Heart right ventricle (tissue), 16 donors: ENCODE measurements around the gene PADI4. TPM values are rescaled to one million over a fixed set of nuclear protein-coding genes. Genes with fewer than 3 reads are reported as not detected.

Experiments used
- ATAC-seq, 8 donors: fragments of 200-7000 bp; cut with Tn5 transposase; one replicate each; pipeline ENCODE4 v1.9.1; 2020; ENCODE audit warnings: mild to moderate bottlenecking in 8 of 8, moderate library complexity in 8 of 8, moderate number of reproducible peaks in 1 of 8
- DNase-seq, 2 donors: peaks; one replicate each; pipeline ENCODE4 v3.0.0-alpha.2; 2020
- H3K27ac ChIP-seq, 10 donors: fragments of 200-600 bp; sonication (generic) in 2 of 10; one replicate each; pipeline versions ENCODE4 v1.5.0 to v1.8.0; 2020 to 2022; ENCODE audit warnings: mild to moderate bottlenecking in 3 of 10
- H3K27me3 ChIP-seq, 7 donors: fragments of 200-600 bp; one replicate each; pipeline ENCODE4 v1.8.0; 2021 to 2022; ENCODE audit warnings: mild to moderate bottlenecking in 2 of 7
- H3K36me3 ChIP-seq, 9 donors: fragments of 200-600 bp; sonication (generic) in 1 of 9; one replicate each; pipeline versions ENCODE4 v1.5.0 to v1.8.0; 2020 to 2022; ENCODE audit warnings: mild to moderate bottlenecking in 2 of 9
- H3K4me1 ChIP-seq, 9 donors: fragments of 200-600 bp; sonication (generic) in 1 of 9; one replicate each; pipeline versions ENCODE4 v1.5.0 to v1.8.0; 2020 to 2022; ENCODE audit warnings: mild to moderate bottlenecking in 4 of 9
- H3K4me3 ChIP-seq, 10 donors: fragments of 200-600 bp; sonication (generic) in 2 of 10; one replicate each; pipeline versions ENCODE4 v1.5.0 to v1.8.0; 2020 to 2022; ENCODE audit warnings: mild to moderate bottlenecking in 7 of 10, moderate library complexity in 2 of 10
- H3K9me3 ChIP-seq, 11 donors: fragments of 200-600 bp in 10 of 11; sonication (generic) in 2 of 11; one replicate each; pipeline versions ENCODE4 v1.5.0 to v1.8.0; 2013 to 2022; ENCODE audit warnings: mild to moderate bottlenecking in 2 of 11, control low read depth in 1 of 11, moderate library complexity in 1 of 11
- CTCF ChIP-seq, 9 donors: fragments of 200-600 bp; sonication (generic) in 2 of 9; IDR thresholded peaks; one replicate each; pipeline versions ENCODE4 v1.5.0 to v1.8.0; 2021 to 2022; ENCODE audit warnings: antibody characterized with exemption in 9 of 9, mild to moderate bottlenecking in 5 of 9, moderate library complexity in 1 of 9
- WGBS, 2 donors: extraction: QIAGEN DNeasy Blood & Tissue Kit; methylation state at CpG; one replicate each; pipeline ENCODE4 v1.1.7; 2013; ENCODE audit warnings: inconsistent platforms in 1 of 2; 5-methylcytosine and 5-hydroxymethylcytosine counted together
- intact Hi-C, 10 donors: fragments of 100-400 bp; cut with DNase I; formaldehyde crosslinking; loops; one replicate each; pipeline versions ENCODE4 v1.11.1 to v1.14.2; 2022
- polyA plus RNA-seq, 2 donors: library from polyadenylated mRNA; stranded (reverse); fragments of 200-250 nt; gene quantifications; one replicate each; pipeline ENCODE4 v1.2.3, GENCODE V29; 2013
- total RNA-seq, 10 donors: library from RNA; stranded (reverse); fragmentation: NEBNext Ultra II Directional in 3 of 10; extraction: Animal tissue kit (Norgen Biotek cat#: 25700) in 3 of 10; gene quantifications; one replicate each; pipeline versions ENCODE4 v1.2.1 to v1.2.4, GENCODE V29; 2021 to 2023
- donor health status: Arrhythmogenic right ventricular cardiomyopathy.
- donor health status: ischemic (EF 13 %, LVEDD 7.1; RV severe dilation, severe dysfunction).
- donor health status: healthy with polysubstance abuse.
- donor health status: DM: no; HTN: yes; CAD: no.
- donor health status: DM: no; HTN: no; CAD: no.
- donor health status: ischemic (EF 25% LVEDD 6.9; RV normal size, moderate dysfunction).
- donor health status: ischemic (EF 25% LVEDD 5.7; RV mildly dilated, moderate dysfunction).
- donor health status: healthy.
- donor health status: DM: yes; HTN: yes; CAD: no.
- donor health status: Ischemic cardiomyopathy.
- donor health status: ischemic (EF 35%, LVEDD 5.7; RV mildly dilated, moderate dysfunction).
- donor health status: nonischemic (EF 11% LVEDD 7.7; RV severe dilation, severe dysfunction).
- donor health status: DM: yes; HTN: yes; CAD: no.
- donor health status: PGD.
- donor health status: ischemic (EF 29% LVEDD 5.4; RV normal size, mild dysfunction).
- donor health status: nonischemic (EF 23%, LVEDD 6.1; RV moderate dilation, normal function).

Gene PADI4
- total and polyA plus RNA-seq, 12 donors, result 0.06 to 3.0 (median 0.61) TPM; not detected in 2

GRCh38 chr1:17392199-17392740 lies 84.3 kb downstream of the PADI4 start:
- intact Hi-C loops, result no loop called here
- no peak for TF ChIP-seq CTCF (IDR thresholded peaks at IDR 0.05)
- DNase-seq, result no peak
- 66% methylated on average over 10 of the region's 10 CpGs for WGBS, 2 donors
- ATAC-seq, result no peak
- no peaks in the 10 kb centered on the region for H3K9me3 ChIP-seq
- peaks cover 0 to 14% (median 0%) of the 10 kb centered on the region in 7 donors for H3K27me3 ChIP-seq
- no peaks in the 10 kb centered on the region for H3K4me1 ChIP-seq
- no peaks in the 10 kb centered on the region for H3K36me3 ChIP-seq
- no peak overlapping the region for H3K27ac ChIP-seq
- no peak overlapping the region for H3K4me3 ChIP-seq

- intact Hi-C loops, result no loop called here
- no peaks in the 10 kb centered on the region for H3K4me1 ChIP-seq
- DNase-seq (no peak), ATAC-seq (no peak)
- H3K27ac ChIP-seq, result no peak overlapping the region
- no peak for TF ChIP-seq CTCF (IDR thresholded peaks at IDR 0.05)
- H3K27me3 ChIP-seq, result peaks cover 0 to 14% (median 0%) of the 10 kb centered on the region in 7 donors
- no peak overlapping the region for H3K4me3 ChIP-seq
- no peaks in the 10 kb centered on the region for H3K36me3 ChIP-seq
- WGBS, 2 donors, result 66 to 67% methylated on average over 8 of the region's 8 CpGs
- no peaks in the 10 kb centered on the region for H3K9me3 ChIP-seq
These were observed 85.2 kb downstream of the PADI4 start for GRCh38 chr1:17393230-17393629.

GRCh38 chr1:17397910-17398695 lies 90.1 kb downstream of the PADI4 start:
- no peaks in the 10 kb centered on the region for H3K4me1 ChIP-seq
- H3K4me3 ChIP-seq, result no peak overlapping the region
- no peak overlapping the region for H3K27ac ChIP-seq
- no peaks in the 10 kb centered on the region for H3K9me3 ChIP-seq
- DNase-seq (no peak), ATAC-seq (no peak)
- H3K36me3 ChIP-seq, result no peaks in the 10 kb centered on the region
- 75 to 79% methylated on average over 7 of the region's 7 CpGs for WGBS, 2 donors
- TF ChIP-seq CTCF (IDR thresholded peaks at IDR 0.05), result no peak
- H3K27me3 ChIP-seq, result peaks cover 0 to 12% (median 0%) of the 10 kb centered on the region in 7 donors
- intact Hi-C loops, result no loop called here

- no peaks in the 10 kb centered on the region for H3K9me3 ChIP-seq
- H3K36me3 ChIP-seq, result peaks cover 0 to under 1% (median 0%) of the 10 kb centered on the region in 9 donors
- H3K4me1 ChIP-seq, result no peaks in the 10 kb centered on the region
- no peak for ATAC-seq
- intact Hi-C loops, result loop anchor here in 5 of 10 donors (10.0 kb wide), 2 partner anchors 276 to 336 kb away; no protein-coding TSS in a partner anchor
- 81 to 82% methylated on average over 11 of the region's 11 CpGs for WGBS, 2 donors
- H3K27ac ChIP-seq, result no peak overlapping the region
- TF ChIP-seq CTCF (IDR thresholded peaks at IDR 0.05), result no peak
- H3K27me3 ChIP-seq, result peaks cover 0 to 5% (median 0%) of the 10 kb centered on the region in 7 donors
- no peak for DNase-seq
- no peak overlapping the region for H3K4me3 ChIP-seq
These were observed 92.8 kb downstream of the PADI4 start for GRCh38 chr1:17400725-17401341.
